Endodermal cell (in vitro differentiated cells): ENCODE measurements around the gene RANGRF. TPM values are rescaled to one million over a fixed set of nuclear protein-coding genes. Genes with fewer than 3 reads are reported as not detected.
A peak's percentile ranks its signal among the peaks of the same experiment; 100 is the strongest.

Experiments used
- DNase-seq: peaks from one replicate; pipeline ENCODE4 v3.0.0-alpha.2; 2017
- H3K27ac ChIP-seq: 2 replicates; pipeline ENCODE4 v1.5.1; 2013; ENCODE audit warnings: mild to moderate bottlenecking, low read depth, low read length, moderate library complexity
- H3K27me3 ChIP-seq: 2 replicates; pipeline ENCODE4 v1.6.1; 2013; ENCODE audit warnings: mild to moderate bottlenecking, low read length, moderate library complexity; ENCODE audit not compliant: insufficient read depth, control insufficient read depth, poor library complexity, severe bottlenecking
- H3K36me3 ChIP-seq: 2 replicates; pipeline ENCODE4 v1.7.0; 2013; ENCODE audit warnings: mild to moderate bottlenecking, low read length, moderate library complexity; ENCODE audit not compliant: control insufficient read depth, insufficient read depth
- H3K4me1 ChIP-seq: one replicate; pipeline ENCODE4 v1.7.0; 2013; ENCODE audit warnings: low read length; ENCODE audit not compliant: control insufficient read depth, insufficient read depth
- H3K4me3 ChIP-seq: 2 replicates; pipeline ENCODE4 v1.5.1; 2013; ENCODE audit warnings: mild to moderate bottlenecking, low read length, moderate library complexity
- H3K9ac ChIP-seq: 2 replicates; pipeline ENCODE4 v1.6.1; 2013; ENCODE audit warnings: mild to moderate bottlenecking, low read length, moderate library complexity; ENCODE audit not compliant: poor library complexity, severe bottlenecking; ENCODE audit errors: extremely low read depth
- H3K9me3 ChIP-seq: 2 replicates; pipeline ENCODE4 v1.6.1; 2013; ENCODE audit warnings: mild to moderate bottlenecking, low read length, moderate library complexity; ENCODE audit not compliant: control insufficient read depth
- H3K27ac Mint-ChIP-seq: 2 replicates; pipeline ENCODE4 v1.8.0; 2020; ENCODE audit warnings: mixed read lengths
- H3K27me3 Mint-ChIP-seq: 2 replicates; pipeline ENCODE4 v1.8.0; 2021; ENCODE audit warnings: mild to moderate bottlenecking, mixed read lengths; ENCODE audit not compliant: insufficient read depth
- H3K36me3 Mint-ChIP-seq: 2 replicates; pipeline ENCODE4 v1.8.0; 2020; ENCODE audit warnings: low read depth, mixed read lengths
- H3K4me1 Mint-ChIP-seq: 2 replicates; pipeline ENCODE4 v1.8.0; 2020; ENCODE audit warnings: mixed read lengths
- H3K4me3 Mint-ChIP-seq: 2 replicates; pipeline ENCODE4 v1.8.0; 2020; ENCODE audit warnings: mild to moderate bottlenecking, moderate library complexity, mixed read lengths
- H3K9me3 Mint-ChIP-seq: 2 replicates; pipeline ENCODE4 v1.8.0; 2020; ENCODE audit warnings: mild to moderate bottlenecking, mixed read lengths
- WGBS, 2 experiments: methylation state at CpG; one replicate each; pipeline versions ENCODE4 v1.1.5 to v1.1.7; 2013; ENCODE audit warnings: missing lambda C conversion rate in 2 of 2, mixed read lengths in 1 of 2; ENCODE audit not compliant: insufficient coverage in 1 of 2, insufficient read length in 1 of 2; 5-methylcytosine and 5-hydroxymethylcytosine counted together
- total RNA-seq, 2 donors: library from RNA; stranded (reverse); fragmentation: NEBNext Ultra II Directional in 1 of 2; extraction: Animal tissue kit (Norgen Biotek cat#: 25700) in 1 of 2; gene quantifications; 2 replicates in 1 of 2; 3 replicates in 1 of 2; pipeline ENCODE4 v1.2.1, GENCODE V29; 2021
- TF ChIP-seq, protein P1 (sequence below): fragments of 200-600 bp; sonication (generic); conservative IDR thresholded peaks from 2 replicates; pipeline ENCODE4 v1.5.0; 2021; ENCODE audit warnings: antibody characterized with exemption, mild to moderate bottlenecking

Gene RANGRF
- total RNA-seq, 2 donors from 2014 or later = 34.0 to 36.3 TPM

DNA sequence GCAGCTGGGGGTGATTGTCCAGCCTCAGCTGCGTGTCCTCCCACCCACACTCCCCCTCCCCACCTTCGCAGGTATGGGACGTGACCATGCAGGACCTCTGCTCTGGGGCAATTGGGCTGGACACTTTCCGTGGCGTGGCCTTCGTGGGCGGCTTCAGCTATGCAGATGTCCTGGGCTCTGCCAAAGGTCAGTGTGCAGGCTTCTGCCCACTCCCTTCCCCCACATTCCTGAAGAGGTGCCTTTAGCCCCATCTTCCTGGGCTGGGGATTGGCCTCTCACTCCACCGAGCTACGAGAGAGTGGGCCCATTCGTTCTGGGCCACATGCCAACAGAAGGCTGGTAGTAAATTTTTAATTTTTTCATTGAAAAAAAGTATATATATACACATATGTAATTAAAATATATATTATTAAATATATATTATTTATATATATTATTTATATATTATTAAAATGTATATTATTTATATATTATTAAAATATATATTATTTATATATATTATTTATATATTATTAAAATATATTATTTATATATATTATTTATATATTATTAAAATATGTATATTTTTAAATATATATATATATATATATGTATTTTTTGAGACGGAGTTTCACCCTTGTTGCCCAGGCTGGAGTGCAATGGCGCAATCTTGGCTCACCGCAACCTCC is 20.9 kb upstream of the RANGRF start:
- H3K27ac ChIP-seq = no peak overlapping the region
- no peak overlapping the region for H3K4me3 Mint-ChIP-seq
- H3K4me1 Mint-ChIP-seq = no peaks in the 10 kb centered on the region
- peaks cover 76% of the 10 kb centered on the region for H3K36me3 Mint-ChIP-seq
- no peak for DNase-seq
- H3K9me3 ChIP-seq = no peaks in the 10 kb centered on the region
- H3K27me3 Mint-ChIP-seq = no peaks in the 10 kb centered on the region
- TF ChIP-seq, protein P1, sequence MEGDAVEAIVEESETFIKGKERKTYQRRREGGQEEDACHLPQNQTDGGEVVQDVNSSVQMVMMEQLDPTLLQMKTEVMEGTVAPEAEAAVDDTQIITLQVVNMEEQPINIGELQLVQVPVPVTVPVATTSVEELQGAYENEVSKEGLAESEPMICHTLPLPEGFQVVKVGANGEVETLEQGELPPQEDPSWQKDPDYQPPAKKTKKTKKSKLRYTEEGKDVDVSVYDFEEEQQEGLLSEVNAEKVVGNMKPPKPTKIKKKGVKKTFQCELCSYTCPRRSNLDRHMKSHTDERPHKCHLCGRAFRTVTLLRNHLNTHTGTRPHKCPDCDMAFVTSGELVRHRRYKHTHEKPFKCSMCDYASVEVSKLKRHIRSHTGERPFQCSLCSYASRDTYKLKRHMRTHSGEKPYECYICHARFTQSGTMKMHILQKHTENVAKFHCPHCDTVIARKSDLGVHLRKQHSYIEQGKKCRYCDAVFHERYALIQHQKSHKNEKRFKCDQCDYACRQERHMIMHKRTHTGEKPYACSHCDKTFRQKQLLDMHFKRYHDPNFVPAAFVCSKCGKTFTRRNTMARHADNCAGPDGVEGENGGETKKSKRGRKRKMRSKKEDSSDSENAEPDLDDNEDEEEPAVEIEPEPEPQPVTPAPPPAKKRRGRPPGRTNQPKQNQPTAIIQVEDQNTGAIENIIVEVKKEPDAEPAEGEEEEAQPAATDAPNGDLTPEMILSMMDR = no peak
- H3K4me3 ChIP-seq = no peak overlapping the region
- H3K27ac Mint-ChIP-seq = no peak overlapping the region
- H3K9me3 Mint-ChIP-seq = no peaks in the 10 kb centered on the region
- no peak overlapping the region for H3K9ac ChIP-seq
- H3K27me3 ChIP-seq = no peaks in the 10 kb centered on the region
- peaks cover 60% of the 10 kb centered on the region for H3K36me3 ChIP-seq
- 96% methylated on average over 12 of the region's 13 CpGs; no CpG with 5 or more reads in 1 of the 2 experiments for WGBS, 2 experiments
- no peaks in the 10 kb centered on the region for H3K4me1 ChIP-seq

DNA sequence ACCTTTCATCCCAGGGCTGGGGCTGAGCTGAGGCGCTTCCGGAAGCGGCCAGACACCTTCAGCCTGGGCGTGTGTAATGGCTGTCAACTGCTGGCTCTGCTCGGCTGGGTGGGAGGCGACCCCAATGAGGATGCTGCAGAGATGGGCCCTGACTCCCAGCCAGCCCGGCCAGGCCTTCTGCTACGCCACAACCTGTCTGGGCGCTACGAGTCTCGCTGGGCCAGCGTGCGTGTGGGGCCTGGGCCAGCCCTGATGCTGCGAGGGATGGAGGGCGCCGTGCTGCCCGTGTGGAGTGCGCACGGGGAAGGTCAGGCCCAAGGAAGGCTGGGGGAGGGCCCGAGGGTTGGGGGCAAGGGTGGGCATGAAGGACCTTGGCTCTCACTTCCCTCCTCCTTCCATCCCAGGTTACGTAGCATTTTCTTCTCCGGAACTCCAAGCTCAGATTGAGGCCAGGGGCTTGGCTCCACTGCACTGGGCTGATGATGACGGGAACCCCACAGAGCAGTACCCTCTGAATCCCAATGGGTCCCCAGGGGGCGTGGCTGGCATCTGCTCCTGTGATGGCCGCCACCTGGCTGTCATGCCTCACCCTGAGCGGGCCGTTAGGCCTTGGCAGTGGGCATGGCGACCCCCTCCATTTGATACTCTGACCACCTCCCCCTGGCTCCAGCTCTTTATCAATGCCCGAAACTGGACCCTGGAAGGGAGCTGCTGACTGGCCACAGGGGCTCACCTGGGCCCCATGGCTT is 19.7 kb upstream of the RANGRF start:
- TF ChIP-seq, protein P1 = no peak
- Mint-ChIP-seq H3K27me3 (no peaks in the 10 kb centered on the region), H3K36me3 (peaks cover 68% of the 10 kb centered on the region), H3K27ac (no peak overlapping the region), H3K4me3 (no peak overlapping the region), H3K9me3 (no peaks in the 10 kb centered on the region), H3K4me1 (no peaks in the 10 kb centered on the region)
- 94 to 96% methylated on average over 11 to 29 of the region's 29 CpGs for WGBS, 2 experiments
- H3K9me3 ChIP-seq = no peaks in the 10 kb centered on the region
- peak; percentile 50 for DNase-seq
- no peaks in the 10 kb centered on the region for H3K4me1 ChIP-seq
- H3K4me3 ChIP-seq = no peak overlapping the region
- no peak overlapping the region for H3K27ac ChIP-seq
- peaks cover 49% of the 10 kb centered on the region for H3K36me3 ChIP-seq
- H3K27me3 ChIP-seq = no peaks in the 10 kb centered on the region
- H3K9ac ChIP-seq = no peak overlapping the region

DNA sequence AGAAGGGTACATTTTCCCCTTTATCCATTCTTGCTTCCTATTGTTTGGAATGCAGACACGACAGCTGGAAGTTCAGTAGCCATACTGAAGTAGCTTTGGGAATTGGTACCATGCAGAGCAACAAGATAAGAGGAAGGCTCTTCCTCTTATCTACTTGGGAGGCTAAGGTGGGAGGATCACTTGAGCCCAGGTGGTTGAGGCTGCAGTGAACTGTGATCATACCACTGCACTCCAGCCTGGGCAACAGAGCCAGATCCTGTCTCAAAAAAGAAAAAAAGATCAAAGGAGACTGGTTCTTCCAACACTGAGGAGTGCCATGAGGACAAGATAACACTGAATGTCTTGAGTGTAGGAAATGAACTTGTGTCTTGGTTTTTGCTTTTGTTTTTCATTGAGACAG is 16.0 kb upstream of the RANGRF start:
- H3K27me3 ChIP-seq = no peaks in the 10 kb centered on the region
- H3K27me3 Mint-ChIP-seq = no peaks in the 10 kb centered on the region
- H3K4me3 ChIP-seq = no peak overlapping the region
- no peaks in the 10 kb centered on the region for H3K4me1 ChIP-seq
- H3K4me1 Mint-ChIP-seq = no peaks in the 10 kb centered on the region
- H3K9ac ChIP-seq = no peak overlapping the region
- H3K4me3 Mint-ChIP-seq = no peak overlapping the region
- H3K27ac ChIP-seq = no peak overlapping the region
- peaks cover 25% of the 10 kb centered on the region for H3K36me3 ChIP-seq
- H3K27ac Mint-ChIP-seq = no peak overlapping the region
- H3K36me3 Mint-ChIP-seq = peaks cover 46% of the 10 kb centered on the region
- WGBS, 2 experiments = 92% methylated on average over 1 of the region's 1 CpG; no CpG with 5 or more reads in 1 of the 2 experiments
- no peaks in the 10 kb centered on the region for H3K9me3 Mint-ChIP-seq
- TF ChIP-seq, protein P1 = no peak
- no peak for DNase-seq
- no peaks in the 10 kb centered on the region for H3K9me3 ChIP-seq
